GM12891 (cell line): Measurements from ENCODE around the gene CATSPERB.

Experiments
- POLR2A ChIP-seq: IDR thresholded peaks from 2 replicates; pipeline ENCODE4 v1.6.1; 2011; ENCODE audit warnings: low read depth, low read length, control low read depth
- POLR2AphosphoS5 ChIP-seq: IDR thresholded peaks from 2 replicates; pipeline ENCODE4 v1.6.1; 2011; ENCODE audit warnings: low read depth, low read length, control low read depth
- TAF1 ChIP-seq: IDR thresholded peaks from 2 replicates; pipeline ENCODE4 v1.6.1; 2011; ENCODE audit warnings: low read depth, low read length, control low read depth

- no peak for TF ChIP-seq TAF1
- TF ChIP-seq POLR2A, result no peak
- TF ChIP-seq POLR2AphosphoS5, result no peak
Measured at GRCh38 chr14:91647856-91648255, 84.0 kb downstream of the CATSPERB start.
